GM18907 (cell line): ENCODE results near the gene INTS14.

Experiments used
- ATAC-seq: cut with Tn5 transposase; IDR thresholded peaks from one replicate; pipeline ENCODE4 v1.9.1; 2021; ENCODE audit warnings: mild to moderate bottlenecking, moderate library complexity; ENCODE audit not compliant: unreplicated experiment

INTS14 gene

GRCh38 chr15:65533057-65533756, 77.7 kb downstream of the INTS14 start:
- no peak for ATAC-seq

- ATAC-seq: no peak
Observed at GRCh38 chr15:65532738-65533051, 78.2 kb downstream of the INTS14 start.

- peak; percentile 75 for ATAC-seq
Observed at GRCh38 chr15:65530318-65531111, 80.4 kb downstream of the INTS14 start, which contains the start of gene HACD3. TSS of gene HACD3 (plus strand) at chr15:65530463. CDS start at chr15:65530632, 169 bp downstream.

- no peak for ATAC-seq
Observed at GRCh38 chr15:65529762-65530317, 81.1 kb downstream of the INTS14 start.
